ENCODE measurements around the gene NRSN1.

Gene NRSN1

GRCh38 chr6:24194978-24195700, 69.1 kb downstream of the NRSN1 start:
- TF ChIP-seq CTCF (IDR thresholded peaks at IDR 0.05): no peak

- TF ChIP-seq CTCF (IDR thresholded peaks at IDR 0.05): no peak
These were observed 70.0 kb downstream of the NRSN1 start for GRCh38 chr6:24195836-24196597.

Data from LNCAP (cell line).